Motor neuron (in vitro differentiated cells): Measurements from ENCODE around the gene ELF4. TPM values are rescaled to one million over a fixed set of nuclear protein-coding genes. Genes with fewer than 3 reads are reported as not detected.

Source experiments
- ATAC-seq, 8 experiments: fragments of 200-7000 bp; cut with Tn5 transposase; replicated peaks in 6 of 8; 2 replicates each; pipeline ENCODE4 v1.8.0; 2021; ENCODE audit warnings: mild to moderate bottlenecking in 8 of 8, moderate library complexity in 8 of 8
- H3K27ac ChIP-seq, 2 donors: fragments of 250-450 bp; sonication (Bioruptor Pico); 2 replicates each; pipeline ENCODE4 v1.9.0; 2021; ENCODE audit warnings: antibody characterized with exemption in 2 of 2, mild to moderate bottlenecking in 2 of 2, moderate library complexity in 1 of 2
- H3K4me1 ChIP-seq, 2 donors: fragments of 250-450 bp; sonication (Bioruptor Pico); replicated peaks in 1 of 2; 2 replicates each; pipeline ENCODE4 v1.6.1; 2021; ENCODE audit warnings: antibody characterized with exemption in 2 of 2, mild to moderate bottlenecking in 2 of 2, moderate library complexity in 1 of 2
- H3K4me3 ChIP-seq, 5 donors: fragments of 250-450 bp; sonication (Bioruptor Pico); 2 replicates each; pipeline ENCODE4 v1.9.0; 2021; ENCODE audit warnings: antibody characterized with exemption in 5 of 5, mild to moderate bottlenecking in 5 of 5, moderate library complexity in 4 of 5
- WGBS, 10 experiments: fragments of 450-650 bp; shearing (Covaris generic); methylation state at CpG; one replicate each; pipeline ENCODE4 v1.0.0; 2022; 5-methylcytosine and 5-hydroxymethylcytosine counted together
- in situ Hi-C, 9 experiments: fragments of 400-800 bp; cut with MboI; loops; one replicate each; pipeline ENCODE4 v1.15.0; 2021; ENCODE audit warnings: low sequenced_read_pairs in 9 of 9, low pct_unique_long_range_greater_than_20kb in 2 of 9; ENCODE audit not compliant: unreplicated experiment in 9 of 9
- total RNA-seq, 8 experiments: library from RNA; unstranded; fragments of 300-600 nt; gene quantifications; 2 replicates each; pipeline versions ENCODE4 v1.2.3 to v1.2.4, GENCODE V29; 2022

ELF4 gene
- total RNA-seq, 8 experiments from 2014 or later: 1.4 to 11.4 (median 4.3) TPM

DNA sequence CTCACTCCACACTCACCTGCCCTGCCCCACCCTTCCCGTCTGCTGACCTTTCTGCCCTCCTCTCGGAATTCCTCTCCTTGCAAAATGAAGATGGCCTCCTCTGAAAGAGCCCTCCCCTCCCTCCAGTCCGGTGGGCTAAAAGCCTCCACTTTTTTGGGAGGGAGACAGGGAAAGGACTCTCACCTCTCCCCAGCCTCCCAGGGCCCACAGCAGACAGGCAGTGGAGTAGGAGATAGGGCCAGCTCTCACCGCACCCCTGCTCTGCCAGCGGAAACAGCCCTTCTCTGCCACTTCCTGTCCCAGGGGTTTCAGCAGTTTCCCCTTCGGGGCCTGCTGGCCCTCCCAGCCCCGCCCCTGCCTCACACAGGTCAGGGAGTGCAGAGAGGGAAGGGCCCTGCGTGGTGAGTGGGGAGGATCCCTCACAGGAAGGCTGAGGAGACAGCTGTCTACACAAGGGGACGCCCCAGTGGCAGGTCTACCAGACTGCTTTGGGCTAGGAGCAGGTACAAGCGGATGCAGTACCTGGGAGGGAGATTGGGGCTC lies 18.2 kb downstream of the ELF4 start:
- Histone ChIP-seq H3K27ac (no peak overlapping the region), H3K4me3 (no peak overlapping the region), H3K4me1 (peaks cover 0 to 4% of the 10 kb centered on the region in 2 donors)
- peak in 5 of 8 experiments; percentile 46 to 82 (median 62) for ATAC-seq
- WGBS, 10 experiments: 30 to 100% (median 80%) methylated on average over 1 to 2 of the region's 10 CpGs; no CpG with 5 or more reads in 7 of the 10 experiments
- in situ Hi-C loops: loop anchor here in 1 of 9 experiments (25.0 kb wide), 1 partner anchor 95 kb away; no protein-coding TSS in a partner anchor

- in situ Hi-C loops: loop anchor here in 1 of 9 experiments (25.0 kb wide), 1 partner anchor 97 kb away; no protein-coding TSS in a partner anchor
- no peak for ATAC-seq
- Histone ChIP-seq H3K27ac (no peak overlapping the region), H3K4me1 (peaks cover 0 to 9% of the 10 kb centered on the region in 2 donors), H3K4me3 (no peak overlapping the region)
- WGBS, 10 experiments: 62% methylated on average over 3 of the region's 3 CpGs; no CpG with 5 or more reads in 9 of the 10 experiments
Measured at GRCh38 chrX:130090364-130090763, 19.9 kb downstream of the ELF4 start.

DNA sequence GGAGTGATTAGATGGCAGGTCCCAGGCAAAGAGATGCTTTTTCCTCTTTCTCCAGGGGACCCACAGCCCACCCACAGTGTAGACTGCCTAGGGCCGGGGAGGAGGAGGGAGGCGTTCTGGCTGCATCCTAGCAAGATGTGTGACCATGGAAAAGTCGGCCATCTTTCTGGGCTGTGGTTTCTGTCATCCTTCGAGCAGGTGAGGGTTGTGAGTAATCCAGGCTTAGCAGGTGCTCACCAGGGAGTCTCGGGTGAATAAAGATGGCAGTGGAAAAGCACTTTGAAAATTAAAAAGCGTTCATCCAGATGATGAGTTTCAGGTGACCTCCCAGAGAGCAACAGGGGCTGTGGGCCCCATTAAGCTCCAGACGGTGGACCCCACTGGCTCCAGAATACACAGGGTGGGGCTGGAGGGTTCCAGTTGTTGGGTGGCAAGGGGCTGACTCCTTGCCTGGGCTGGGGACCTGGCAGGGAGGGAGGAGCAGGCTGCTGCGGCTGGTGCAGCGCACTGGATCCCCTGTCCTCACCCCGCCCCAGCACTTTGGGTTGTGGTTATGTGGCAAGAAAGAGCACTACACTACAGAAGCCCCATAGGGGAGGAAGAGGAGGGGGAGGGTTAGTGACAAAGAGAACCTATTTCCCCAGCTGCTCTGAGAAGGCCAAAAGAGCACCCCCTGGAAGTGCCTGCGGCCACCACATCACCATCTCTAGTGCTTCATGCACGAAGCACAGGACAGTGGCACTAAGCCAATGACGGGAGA lies 23.7 kb downstream of the ELF4 start:
- Histone ChIP-seq H3K4me1 (peaks cover 0 to 15% of the 10 kb centered on the region in 2 donors), H3K4me3 (no peak overlapping the region), H3K27ac (no peak overlapping the region)
- no peak for ATAC-seq
- in situ Hi-C loops: loop anchor here in 1 of 9 experiments (25.0 kb wide), 1 partner anchor 101 kb away; no protein-coding TSS in a partner anchor
- 45 to 48% methylated on average over 2 to 9 of the region's 13 CpGs; no CpG with 5 or more reads in 8 of the 10 experiments for WGBS, 10 experiments

DNA sequence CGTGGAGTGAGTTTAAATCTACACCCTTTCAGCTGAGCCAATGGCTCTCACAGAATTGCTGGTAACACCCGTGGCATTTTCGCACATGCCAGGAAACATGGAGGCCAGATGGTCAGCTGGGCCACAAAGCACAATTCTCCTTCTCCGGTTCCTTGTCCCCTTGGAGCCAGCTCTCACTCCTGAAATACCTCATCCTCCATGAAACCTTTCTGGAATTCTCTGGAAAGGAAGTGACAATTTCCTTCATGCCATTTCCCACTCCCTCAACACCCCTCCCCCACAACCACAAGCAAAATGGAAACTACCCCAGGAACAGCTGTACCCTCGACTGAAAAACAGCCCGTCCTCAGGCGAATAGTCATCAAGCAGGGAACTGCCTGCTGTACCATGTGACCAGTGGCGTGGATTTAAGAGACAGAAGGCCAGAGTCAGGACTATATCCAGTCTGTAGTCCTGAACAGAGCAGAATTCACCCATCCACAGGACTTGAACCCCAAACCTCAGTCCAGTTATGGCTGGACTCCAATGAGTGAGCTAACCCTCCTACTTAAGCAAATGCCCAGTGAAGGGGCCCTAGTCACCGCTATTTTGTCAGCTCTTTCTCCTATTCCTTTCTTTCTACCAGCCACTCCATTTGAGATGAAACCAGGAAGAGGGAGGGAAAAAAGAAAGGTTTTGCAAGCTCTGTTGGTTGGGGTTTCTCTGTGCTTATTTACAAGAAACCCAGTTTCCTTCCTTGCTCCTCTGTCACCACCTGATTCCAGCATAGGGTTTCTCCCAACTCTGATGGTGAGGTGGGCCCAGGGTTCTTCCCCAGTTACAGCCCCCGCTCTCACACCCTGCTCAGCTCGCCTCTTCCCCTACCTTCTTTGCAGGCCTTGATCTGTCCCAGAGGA lies 24.5 kb downstream of the ELF4 start:
- no peak for ATAC-seq
- in situ Hi-C loops: loop anchor here in 1 of 9 experiments (25.0 kb wide), 1 partner anchor 102 kb away; no protein-coding TSS in a partner anchor
- WGBS, 10 experiments: 17 to 61% methylated on average over 1 to 5 of the region's 11 CpGs; no CpG with 5 or more reads in 8 of the 10 experiments
- Histone ChIP-seq H3K4me3 (no peak overlapping the region), H3K4me1 (peaks cover 0 to 15% of the 10 kb centered on the region in 2 donors), H3K27ac (no peak overlapping the region)

- Histone ChIP-seq H3K4me3 (no peak overlapping the region), H3K4me1 (peaks cover 0 to 15% of the 10 kb centered on the region in 2 donors), H3K27ac (no peak overlapping the region)
- in situ Hi-C loops: loop anchor here in 1 of 9 experiments (25.0 kb wide), 1 partner anchor 103 kb away; no protein-coding TSS in a partner anchor
- WGBS, 10 experiments: 62 to 80% methylated on average over 1 to 2 of the region's 9 CpGs; no CpG with 5 or more reads in 8 of the 10 experiments
- no peak for ATAC-seq
Measured at GRCh38 chrX:130084631-130085237, 25.6 kb downstream of the ELF4 start.

- Histone ChIP-seq H3K4me1 (peaks cover 0 to 15% of the 10 kb centered on the region in 2 donors), H3K27ac (no peak overlapping the region), H3K4me3 (no peak overlapping the region)
- WGBS, 10 experiments: 66% methylated on average over 5 of the region's 15 CpGs; no CpG with 5 or more reads in 9 of the 10 experiments
- ATAC-seq: no peak
- in situ Hi-C loops: loop anchor here in 1 of 9 experiments (25.0 kb wide), 1 partner anchor 103 kb away; no protein-coding TSS in a partner anchor
Measured at GRCh38 chrX:130083656-130084382, 26.5 kb downstream of the ELF4 start.

- WGBS, 10 experiments: no CpG with 5 or more reads among the region's 7 CpGs
- in situ Hi-C loops: loop anchor here in 1 of 9 experiments (25.0 kb wide), 1 partner anchor 104 kb away; no protein-coding TSS in a partner anchor
- ATAC-seq: no peak
- no peak overlapping the region for H3K4me3 ChIP-seq
- no peak overlapping the region for H3K27ac ChIP-seq
- peaks cover 0 to 15% of the 10 kb centered on the region in 2 donors for H3K4me1 ChIP-seq
Measured at GRCh38 chrX:130083107-130083490, 27.2 kb downstream of the ELF4 start.

GRCh38 chrX:130082244-130083106 lies 27.8 kb downstream of the ELF4 start:
- Histone ChIP-seq H3K4me1 (peaks cover 0 to 15% of the 10 kb centered on the region in 2 donors), H3K27ac (no peak overlapping the region), H3K4me3 (no peak overlapping the region)
- peak; percentile 22 to 87 (median 80) for ATAC-seq
- in situ Hi-C loops: loop anchor here in 1 of 9 experiments (25.0 kb wide), 1 partner anchor 105 kb away; no protein-coding TSS in a partner anchor
- 32 to 40% methylated on average over 5 to 7 of the region's 28 CpGs; no CpG with 5 or more reads in 8 of the 10 experiments for WGBS, 10 experiments

DNA sequence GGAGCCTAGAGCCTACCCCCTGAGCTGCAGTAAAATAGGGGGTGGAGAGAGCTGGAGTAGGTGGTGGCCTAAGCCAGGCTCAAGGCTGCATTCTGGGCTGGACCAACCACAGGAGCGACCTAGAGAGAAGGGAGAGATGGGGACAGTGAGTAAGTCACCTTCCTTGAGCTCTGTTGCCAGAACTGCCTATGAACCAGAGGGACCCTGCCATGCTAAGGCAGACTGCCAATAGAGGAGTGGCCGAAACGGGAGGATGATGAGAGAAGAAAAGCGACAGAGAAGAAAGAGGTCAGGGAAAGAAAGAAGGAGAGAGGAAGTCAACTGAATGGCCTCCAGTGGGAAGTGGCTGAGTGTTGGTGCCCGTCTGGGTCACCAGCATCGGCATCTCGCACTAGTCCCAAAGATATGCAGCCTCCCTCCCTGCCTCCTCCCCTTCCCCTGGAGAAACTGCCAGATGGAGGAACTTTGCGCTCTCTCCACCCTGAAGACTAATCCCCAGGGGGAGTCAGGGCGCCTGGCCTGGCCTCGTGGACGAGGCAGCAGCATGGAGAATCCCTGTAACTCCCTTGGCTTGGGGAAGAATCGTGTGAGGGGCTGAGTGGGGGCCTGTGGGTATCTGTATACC lies 28.8 kb downstream of the ELF4 start:
- Histone ChIP-seq H3K27ac (no peak overlapping the region), H3K4me1 (peaks cover 0 to 15% of the 10 kb centered on the region in 2 donors), H3K4me3 (no peak overlapping the region)
- peak in 1 of 8 experiments; percentile 4 for ATAC-seq
- WGBS, 10 experiments: 34 to 40% (median 39%) methylated on average over 1 to 7 of the region's 12 CpGs; no CpG with 5 or more reads in 7 of the 10 experiments
- in situ Hi-C loops: loop anchor here in 1 of 9 experiments (25.0 kb wide), 1 partner anchor 106 kb away; no protein-coding TSS in a partner anchor

DNA sequence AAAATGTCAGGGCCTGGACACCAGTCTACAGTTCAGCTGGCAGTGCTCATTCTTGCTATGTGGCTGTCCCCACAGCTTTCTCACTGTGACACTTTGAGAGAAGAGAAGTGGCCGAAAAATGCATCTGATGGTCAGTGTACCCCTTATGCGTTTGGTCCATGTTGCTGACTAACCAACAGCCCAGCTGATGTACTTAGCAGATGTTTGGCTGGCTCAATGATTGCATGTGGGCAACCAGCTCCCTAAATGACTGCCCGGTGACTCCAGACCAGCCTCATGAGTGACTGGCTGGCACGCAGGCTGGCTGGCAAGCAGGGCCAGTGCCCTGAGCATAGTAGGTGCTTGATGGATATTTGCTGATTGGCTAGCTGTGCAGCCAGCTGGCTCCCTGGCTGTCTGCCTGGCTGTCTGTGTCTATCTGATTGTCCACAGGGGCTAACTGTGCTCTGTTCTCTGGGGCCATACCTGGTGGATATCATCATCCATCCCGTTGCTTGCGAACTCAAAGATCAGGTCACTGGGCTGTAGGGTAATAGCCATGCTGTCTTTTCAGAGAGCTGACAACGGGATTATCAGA lies 29.4 kb downstream of the ELF4 start:
- in situ Hi-C loops: loop anchor here in 1 of 9 experiments (25.0 kb wide), 1 partner anchor 106 kb away; no protein-coding TSS in a partner anchor
- no peak overlapping the region for H3K4me3 ChIP-seq
- no peak overlapping the region for H3K27ac ChIP-seq
- no peak for ATAC-seq
- peaks cover 0 to 14% of the 10 kb centered on the region in 2 donors for H3K4me1 ChIP-seq
- WGBS, 10 experiments: 37% methylated on average over 2 of the region's 7 CpGs; no CpG with 5 or more reads in 9 of the 10 experiments
